Colonic mucosa (tissue), 4 donors: ENCODE data around the gene CRACDL. TPM values are rescaled to one million over a fixed set of nuclear protein-coding genes. Genes with fewer than 3 reads are reported as not detected.

Source experiments
- DNase-seq: peaks from one replicate; pipeline ENCODE4 v3.0.0-alpha.2; 2020
- H3K27ac ChIP-seq: fragments of 200-600 bp; one replicate; pipeline ENCODE4 v1.8.0; 2021
- H3K27me3 ChIP-seq: fragments of 200-600 bp; one replicate; pipeline ENCODE4 v1.8.0; 2021
- H3K36me3 ChIP-seq: fragments of 200-600 bp; one replicate; pipeline ENCODE4 v1.8.0; 2021
- H3K4me1 ChIP-seq: fragments of 200-600 bp; one replicate; pipeline ENCODE4 v1.8.0; 2021; ENCODE audit warnings: mild to moderate bottlenecking
- H3K4me3 ChIP-seq: fragments of 200-600 bp; one replicate; pipeline ENCODE4 v1.8.0; 2021
- H3K9ac ChIP-seq, 2 donors: one replicate each; pipeline ENCODE4 v1.7.0; 2013; ENCODE audit warnings: control low read depth in 2 of 2, low read depth in 2 of 2, low read length in 2 of 2
- H3K9me3 ChIP-seq: fragments of 200-600 bp; one replicate; pipeline ENCODE4 v1.8.0; 2021
- intact Hi-C: fragments of 100-400 bp; cut with DNase I; formaldehyde crosslinking; loops from one replicate; pipeline ENCODE4 v1.14.1; 2022
- total RNA-seq, 2 donors: library from RNA; stranded (reverse); fragmentation: NEBNext Ultra II Directional in 1 of 2; extraction: Animal tissue kit (Norgen Biotek cat#: 25700) in 1 of 2; gene quantifications; one replicate each; pipeline ENCODE4 v1.2.1, GENCODE V29; 2021
- TF ChIP-seq, protein P1 (sequence below): fragments of 200-600 bp; IDR thresholded peaks from one replicate; pipeline ENCODE4 v1.8.0; 2022; ENCODE audit warnings: antibody characterized with exemption, mild to moderate bottlenecking
- donor health status: healthy.
- donor health status: DM: no; HTN: no; CAD: no.
- donor health status: DM: no; HTN: no; CAD: no.

The CRACDL gene
- total RNA-seq, 2 donors from 2014 or later = 11.5 to 22.3 TPM

GRCh38 chr2:98907966-98908905 lies 27.8 kb downstream of the CRACDL start:
- no peak overlapping the region for H3K4me3 ChIP-seq
- no peak overlapping the region for H3K27ac ChIP-seq
- intact Hi-C loops = no loop called here
- no peaks in the 10 kb centered on the region for H3K27me3 ChIP-seq
- H3K4me1 ChIP-seq = no peaks in the 10 kb centered on the region
- no peak for DNase-seq
- TF ChIP-seq, protein P1, sequence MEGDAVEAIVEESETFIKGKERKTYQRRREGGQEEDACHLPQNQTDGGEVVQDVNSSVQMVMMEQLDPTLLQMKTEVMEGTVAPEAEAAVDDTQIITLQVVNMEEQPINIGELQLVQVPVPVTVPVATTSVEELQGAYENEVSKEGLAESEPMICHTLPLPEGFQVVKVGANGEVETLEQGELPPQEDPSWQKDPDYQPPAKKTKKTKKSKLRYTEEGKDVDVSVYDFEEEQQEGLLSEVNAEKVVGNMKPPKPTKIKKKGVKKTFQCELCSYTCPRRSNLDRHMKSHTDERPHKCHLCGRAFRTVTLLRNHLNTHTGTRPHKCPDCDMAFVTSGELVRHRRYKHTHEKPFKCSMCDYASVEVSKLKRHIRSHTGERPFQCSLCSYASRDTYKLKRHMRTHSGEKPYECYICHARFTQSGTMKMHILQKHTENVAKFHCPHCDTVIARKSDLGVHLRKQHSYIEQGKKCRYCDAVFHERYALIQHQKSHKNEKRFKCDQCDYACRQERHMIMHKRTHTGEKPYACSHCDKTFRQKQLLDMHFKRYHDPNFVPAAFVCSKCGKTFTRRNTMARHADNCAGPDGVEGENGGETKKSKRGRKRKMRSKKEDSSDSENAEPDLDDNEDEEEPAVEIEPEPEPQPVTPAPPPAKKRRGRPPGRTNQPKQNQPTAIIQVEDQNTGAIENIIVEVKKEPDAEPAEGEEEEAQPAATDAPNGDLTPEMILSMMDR = no peak
- H3K9ac ChIP-seq = no peak overlapping the region
- H3K9me3 ChIP-seq = no peaks in the 10 kb centered on the region
- no peaks in the 10 kb centered on the region for H3K36me3 ChIP-seq

GRCh38 chr2:98907385-98907784 lies 28.6 kb downstream of the CRACDL start:
- DNase-seq = no peak
- no peak overlapping the region for H3K9ac ChIP-seq
- H3K27ac ChIP-seq = no peak overlapping the region
- no peaks in the 10 kb centered on the region for H3K4me1 ChIP-seq
- no peaks in the 10 kb centered on the region for H3K27me3 ChIP-seq
- H3K36me3 ChIP-seq = no peaks in the 10 kb centered on the region
- TF ChIP-seq, protein P1 = no peak
- no peak overlapping the region for H3K4me3 ChIP-seq
- intact Hi-C loops = no loop called here
- no peaks in the 10 kb centered on the region for H3K9me3 ChIP-seq

GRCh38 chr2:98903767-98904485 lies 32.1 kb downstream of the CRACDL start:
- H3K27me3 ChIP-seq = no peaks in the 10 kb centered on the region
- intact Hi-C loops = no loop called here
- no peak overlapping the region for H3K27ac ChIP-seq
- H3K9me3 ChIP-seq = no peaks in the 10 kb centered on the region
- H3K4me3 ChIP-seq = no peak overlapping the region
- DNase-seq = no peak
- no peak overlapping the region for H3K9ac ChIP-seq
- H3K36me3 ChIP-seq = no peaks in the 10 kb centered on the region
- no peaks in the 10 kb centered on the region for H3K4me1 ChIP-seq
- TF ChIP-seq, protein P1 = no peak

DNA sequence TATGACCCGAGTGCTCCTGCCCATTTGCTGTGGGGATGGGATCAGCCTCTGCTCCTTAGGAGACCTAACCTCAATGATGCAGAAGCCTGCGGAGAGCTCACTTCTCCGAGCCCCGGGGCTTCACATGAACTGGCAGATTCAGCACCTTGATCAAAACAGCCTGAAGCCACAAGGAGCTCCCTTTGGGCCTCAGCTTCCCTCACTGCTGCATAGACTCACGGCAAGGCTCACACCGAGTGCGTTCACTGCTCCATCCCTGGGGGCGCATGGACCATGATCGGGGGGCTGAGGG lies 33.0 kb downstream of the CRACDL start:
- Histone ChIP-seq H3K27me3 (no peaks in the 10 kb centered on the region), H3K4me1 (no peaks in the 10 kb centered on the region), H3K4me3 (no peak overlapping the region), H3K27ac (no peak overlapping the region), H3K9me3 (no peaks in the 10 kb centered on the region), H3K36me3 (no peaks in the 10 kb centered on the region), H3K9ac (no peak overlapping the region)
- TF ChIP-seq, protein P1 = no peak
- intact Hi-C loops = no loop called here
- DNase-seq = no peak

GRCh38 chr2:98902209-98903063 lies 33.6 kb downstream of the CRACDL start:
- Histone ChIP-seq H3K4me1 (no peaks in the 10 kb centered on the region), H3K27me3 (no peaks in the 10 kb centered on the region), H3K9me3 (no peaks in the 10 kb centered on the region), H3K9ac (no peak overlapping the region), H3K36me3 (no peaks in the 10 kb centered on the region), H3K4me3 (no peak overlapping the region), H3K27ac (no peak overlapping the region)
- no peak for DNase-seq
- intact Hi-C loops = no loop called here
- TF ChIP-seq, protein P1 = no peak
